ENCODE measurements around the gene CTBP2.
"Not testable (repeated sequence)": the region's sequence is repeated elsewhere in the genome, so short reads cannot be mapped to it uniquely, and the experiment has no call there.

Gene CTBP2

GRCh38 chr10:125085258-125086054 lies 74.9 kb downstream of the CTBP2 start:
- no peak for DNase-seq

GRCh38 chr10:125084614-125085257 lies 75.6 kb downstream of the CTBP2 start:
- peak; percentile 82 for DNase-seq

- no peak for DNase-seq
Observed at GRCh38 chr10:125084191-125084613, 76.2 kb downstream of the CTBP2 start.

GRCh38 chr10:125083576-125083920 lies 76.8 kb downstream of the CTBP2 start:
- DNase-seq: no peak

- no peak for DNase-seq
Observed at GRCh38 chr10:125082881-125083575, 77.3 kb downstream of the CTBP2 start.

GRCh38 chr10:125082471-125082870 lies 77.9 kb downstream of the CTBP2 start:
- not testable (repeated sequence) for DNase-seq

GRCh38 chr10:125081931-125082330 lies 78.4 kb downstream of the CTBP2 start:
- DNase-seq: no peak

GRCh38 chr10:125080984-125081383 lies 79.4 kb downstream of the CTBP2 start:
- no peak for DNase-seq

- no peak for DNase-seq
Observed at GRCh38 chr10:125080296-125080695, 80.1 kb downstream of the CTBP2 start.

GRCh38 chr10:125079091-125079600 lies 81.2 kb downstream of the CTBP2 start:
- DNase-seq: no peak

- no peak for DNase-seq
Observed at GRCh38 chr10:125076891-125077541, 83.3 kb downstream of the CTBP2 start.

- no peak for DNase-seq
Observed at GRCh38 chr10:125076121-125076825, 84.1 kb downstream of the CTBP2 start.

- DNase-seq: no peak
Observed at GRCh38 chr10:125073996-125074395, 86.4 kb downstream of the CTBP2 start.

- DNase-seq: no peak
Observed at GRCh38 chr10:125072794-125073193, 87.6 kb downstream of the CTBP2 start.

GRCh38 chr10:125071008-125071407 lies 89.4 kb downstream of the CTBP2 start:
- no peak for DNase-seq

GRCh38 chr10:125068406-125068805 lies 92.0 kb downstream of the CTBP2 start:
- no peak for DNase-seq

- no peak for DNase-seq
Observed at GRCh38 chr10:125067764-125068163, 92.6 kb downstream of the CTBP2 start.

GRCh38 chr10:125066764-125067450 lies 93.5 kb downstream of the CTBP2 start:
- DNase-seq: no peak

GRCh38 chr10:125064681-125065492 lies 95.5 kb downstream of the CTBP2 start:
- no peak for DNase-seq

GRCh38 chr10:125063256-125063925 lies 97.0 kb downstream of the CTBP2 start:
- DNase-seq: no peak

- DNase-seq: no peak
Observed at GRCh38 chr10:125062914-125063230, 97.5 kb downstream of the CTBP2 start.
